Measurements from ENCODE around the gene TCAP. TPM values are rescaled to one million over a fixed set of nuclear protein-coding genes. Genes with fewer than 3 reads are reported as not detected.

The TCAP gene
- total RNA-seq, 6 experiments from 2014 or later, result 0.09 to 0.51 (median 0.14) TPM

DNA sequence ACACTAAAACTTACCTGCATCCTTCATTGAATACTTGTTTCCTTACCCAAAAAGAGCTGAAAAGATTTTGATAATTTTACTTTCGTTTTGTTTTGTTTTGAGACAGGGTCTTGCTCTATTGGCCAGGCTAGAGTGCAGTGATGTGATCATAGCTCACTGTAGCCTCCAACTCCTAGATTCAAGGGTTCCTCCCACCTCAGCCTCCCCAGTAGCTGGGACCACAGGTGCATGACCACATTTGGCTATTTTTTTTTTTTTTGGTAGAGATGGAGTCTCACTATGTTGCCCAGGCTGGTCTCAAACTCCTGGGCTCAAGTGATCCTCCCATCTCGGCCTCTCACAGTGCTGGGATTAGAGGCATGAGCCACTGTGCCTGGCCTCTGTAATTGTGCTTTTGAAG lies 10.0 kb upstream of the TCAP start:
- H3K27ac Mint-ChIP-seq, result no peak overlapping the region
- H3K4me3 Mint-ChIP-seq, result no peak overlapping the region
- no peaks in the 10 kb centered on the region for H3K9me3 Mint-ChIP-seq
- TF ChIP-seq, protein P1, sequence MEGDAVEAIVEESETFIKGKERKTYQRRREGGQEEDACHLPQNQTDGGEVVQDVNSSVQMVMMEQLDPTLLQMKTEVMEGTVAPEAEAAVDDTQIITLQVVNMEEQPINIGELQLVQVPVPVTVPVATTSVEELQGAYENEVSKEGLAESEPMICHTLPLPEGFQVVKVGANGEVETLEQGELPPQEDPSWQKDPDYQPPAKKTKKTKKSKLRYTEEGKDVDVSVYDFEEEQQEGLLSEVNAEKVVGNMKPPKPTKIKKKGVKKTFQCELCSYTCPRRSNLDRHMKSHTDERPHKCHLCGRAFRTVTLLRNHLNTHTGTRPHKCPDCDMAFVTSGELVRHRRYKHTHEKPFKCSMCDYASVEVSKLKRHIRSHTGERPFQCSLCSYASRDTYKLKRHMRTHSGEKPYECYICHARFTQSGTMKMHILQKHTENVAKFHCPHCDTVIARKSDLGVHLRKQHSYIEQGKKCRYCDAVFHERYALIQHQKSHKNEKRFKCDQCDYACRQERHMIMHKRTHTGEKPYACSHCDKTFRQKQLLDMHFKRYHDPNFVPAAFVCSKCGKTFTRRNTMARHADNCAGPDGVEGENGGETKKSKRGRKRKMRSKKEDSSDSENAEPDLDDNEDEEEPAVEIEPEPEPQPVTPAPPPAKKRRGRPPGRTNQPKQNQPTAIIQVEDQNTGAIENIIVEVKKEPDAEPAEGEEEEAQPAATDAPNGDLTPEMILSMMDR (IDR thresholded peaks at IDR 0.05), result no peak
- DNase-seq, result no peak
- H3K27me3 Mint-ChIP-seq (ENCODE audit: insufficient read depth), result peaks cover 2% of the 10 kb centered on the region; the same call in 1 of the 2 replicates
- H3K4me1 Mint-ChIP-seq (ENCODE audit: low read depth), result peaks cover 18% of the 10 kb centered on the region
- no peaks in the 10 kb centered on the region for H3K36me3 Mint-ChIP-seq (ENCODE audit: low read depth)

DNA sequence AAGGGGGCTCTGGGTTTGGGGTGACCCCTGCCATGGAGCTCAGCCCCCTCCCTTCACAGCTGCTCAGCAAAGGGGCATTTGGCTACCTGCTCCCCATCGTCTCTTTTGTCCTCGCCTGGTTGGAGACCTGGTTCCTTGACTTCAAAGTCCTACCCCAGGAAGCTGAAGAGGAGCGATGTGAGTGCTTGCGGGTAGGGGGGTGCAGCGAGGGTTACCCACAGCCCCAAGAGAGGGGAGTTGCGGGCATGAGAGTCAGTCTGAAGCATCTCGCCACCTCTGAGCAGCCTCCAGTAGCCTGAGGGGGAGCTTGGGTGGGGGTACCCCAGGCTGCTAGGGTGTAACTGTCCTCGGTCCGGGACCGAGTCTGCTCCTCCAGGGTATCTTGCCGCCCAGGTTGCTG lies 6.8 kb upstream of the TCAP start:
- H3K9me3 Mint-ChIP-seq, result no peaks in the 10 kb centered on the region
- no peak for DNase-seq
- H3K4me3 Mint-ChIP-seq, result no peak overlapping the region
- no peak overlapping the region for H3K27ac Mint-ChIP-seq
- H3K27me3 Mint-ChIP-seq (ENCODE audit: insufficient read depth), result no peaks in the 10 kb centered on the region
- TF ChIP-seq, protein P1 (IDR thresholded peaks at IDR 0.05), result no peak
- H3K36me3 Mint-ChIP-seq (ENCODE audit: low read depth), result no peaks in the 10 kb centered on the region
- peaks cover 6% of the 10 kb centered on the region for H3K4me1 Mint-ChIP-seq (ENCODE audit: low read depth)

DNA sequence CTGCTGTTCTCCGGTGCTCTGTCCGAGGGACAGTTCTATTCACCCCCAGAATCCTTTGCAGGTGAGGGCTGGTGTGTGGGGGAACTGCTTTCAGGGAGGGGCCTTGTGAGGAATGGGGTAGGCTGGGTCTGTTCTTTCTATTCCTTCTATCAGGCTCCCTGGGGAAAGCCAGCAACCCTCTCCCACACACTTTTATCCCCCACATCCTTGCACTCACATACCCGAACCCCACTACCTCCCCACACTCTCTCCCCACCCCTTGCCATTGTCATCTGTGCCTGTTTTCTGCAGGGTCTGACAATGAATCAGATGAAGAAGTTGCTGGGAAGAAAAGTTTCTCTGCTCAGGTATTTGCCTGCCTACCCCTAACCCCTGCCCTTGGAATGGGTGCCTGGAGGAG lies 6.4 kb upstream of the TCAP start:
- H3K36me3 Mint-ChIP-seq (ENCODE audit: low read depth), result no peaks in the 10 kb centered on the region
- no peak for DNase-seq
- no peaks in the 10 kb centered on the region for H3K9me3 Mint-ChIP-seq
- H3K4me3 Mint-ChIP-seq, result no peak overlapping the region
- H3K4me1 Mint-ChIP-seq (ENCODE audit: low read depth), result peaks cover 4% of the 10 kb centered on the region
- TF ChIP-seq, protein P1 (IDR thresholded peaks at IDR 0.05), result no peak
- H3K27ac Mint-ChIP-seq, result no peak overlapping the region
- no peaks in the 10 kb centered on the region for H3K27me3 Mint-ChIP-seq (ENCODE audit: insufficient read depth)

DNA sequence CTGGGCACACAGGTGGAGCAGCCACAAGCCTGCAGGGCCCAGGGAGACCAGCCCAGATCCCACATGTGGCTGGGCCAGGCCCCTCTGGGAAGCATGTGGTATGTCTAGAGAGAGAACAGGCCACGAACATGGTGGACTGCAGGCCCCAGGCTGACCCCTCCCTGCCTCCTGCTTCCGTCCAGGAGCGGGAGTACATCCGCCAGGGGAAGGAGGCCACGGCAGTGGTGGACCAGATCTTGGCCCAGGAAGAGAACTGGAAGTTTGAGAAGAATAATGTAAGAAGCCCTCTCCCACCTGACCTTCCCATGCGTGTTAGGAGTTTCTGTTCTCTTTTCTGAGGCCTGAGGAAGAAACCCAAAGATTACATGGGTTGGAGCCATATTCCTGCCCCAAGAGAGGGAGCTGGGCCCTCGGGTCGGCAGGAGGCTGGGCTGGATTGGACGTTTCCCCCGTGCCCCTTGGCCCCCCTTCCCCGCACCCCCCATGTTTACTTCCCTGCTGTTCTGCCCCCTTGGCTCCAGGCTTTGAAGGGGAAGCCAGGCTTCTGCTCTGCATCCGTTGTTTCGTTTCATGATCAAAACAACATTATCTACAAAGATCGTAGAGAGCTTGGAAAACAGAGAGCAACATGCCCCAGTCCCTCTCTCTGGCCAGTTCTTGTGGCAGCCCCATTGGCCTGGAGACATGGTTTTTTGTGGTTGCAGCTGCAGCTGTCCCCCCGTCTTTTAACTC lies 5.7 kb upstream of the TCAP start:
- Mint-ChIP-seq H3K27ac (no peak overlapping the region), H3K36me3 (ENCODE audit: low read depth) (no peaks in the 10 kb centered on the region), H3K4me1 (ENCODE audit: low read depth) (peaks cover 7% of the 10 kb centered on the region), H3K27me3 (ENCODE audit: insufficient read depth) (no peaks in the 10 kb centered on the region; the same call in 1 of the 2 replicates), H3K4me3 (no peak overlapping the region), H3K9me3 (no peaks in the 10 kb centered on the region)
- DNase-seq, result no peak
- TF ChIP-seq, protein P1 (IDR thresholded peaks at IDR 0.05), result no peak

DNA sequence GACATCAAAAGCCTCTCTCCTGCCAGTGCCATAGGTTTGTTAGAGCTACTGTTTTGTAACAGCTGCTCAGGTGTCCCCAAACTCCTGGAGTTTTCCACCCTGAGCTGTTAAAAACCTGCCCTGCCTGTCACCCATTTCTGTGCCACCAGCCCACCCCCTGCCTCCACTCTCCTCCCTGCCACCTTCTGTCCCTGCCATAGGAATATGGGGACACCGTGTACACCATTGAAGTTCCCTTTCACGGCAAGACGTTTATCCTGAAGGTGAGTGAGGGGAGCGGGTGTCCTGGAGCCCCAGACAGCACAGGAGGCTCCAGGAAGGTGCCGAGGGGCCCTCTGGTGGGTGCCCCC lies 5.2 kb upstream of the TCAP start:
- DNase-seq, result no peak
- peaks cover 7% of the 10 kb centered on the region for H3K4me1 Mint-ChIP-seq (ENCODE audit: low read depth)
- no peaks in the 10 kb centered on the region for H3K36me3 Mint-ChIP-seq (ENCODE audit: low read depth)
- no peaks in the 10 kb centered on the region for H3K9me3 Mint-ChIP-seq
- no peak overlapping the region for H3K27ac Mint-ChIP-seq
- H3K4me3 Mint-ChIP-seq, result no peak overlapping the region
- peaks cover 3% of the 10 kb centered on the region; the same call in 1 of the 2 replicates for H3K27me3 Mint-ChIP-seq (ENCODE audit: insufficient read depth)
- TF ChIP-seq, protein P1 (IDR thresholded peaks at IDR 0.05), result no peak
